ENCODE data around the gene PTPRD. TPM values are rescaled to one million over a fixed set of nuclear protein-coding genes. Genes with fewer than 3 reads are reported as not detected.

Gene PTPRD
- total RNA-seq, 1 experiment from 2014 or later: 69.6 TPM

- Mint-ChIP-seq H3K9me3 (no peaks in the 10 kb centered on the region), H3K4me3 (no peak overlapping the region), H3K36me3 (no peaks in the 10 kb centered on the region), H3K27me3 (ENCODE audit: low read depth) (no peaks in the 10 kb centered on the region), H3K4me1 (peaks cover 6% of the 10 kb centered on the region), H3K27ac (no peak overlapping the region)
- POLR2A ChIA-PET: no interaction called here
- DNase-seq (ENCODE audit: low spot score): no peak
- no peak for ATAC-seq
- CTCF ChIA-PET: no interaction called here
- TF ChIP-seq MYBL2 (CRISPR knock-in tag; IDR thresholded peaks at IDR 0.05) (no peak), ZNF121 (CRISPR knock-in tag; IDR thresholded peaks at IDR 0.05) (no peak), FOXK1 (CRISPR knock-in tag; IDR thresholded peaks at IDR 0.05) (no peak)
- TF ChIP-seq, protein P1, sequence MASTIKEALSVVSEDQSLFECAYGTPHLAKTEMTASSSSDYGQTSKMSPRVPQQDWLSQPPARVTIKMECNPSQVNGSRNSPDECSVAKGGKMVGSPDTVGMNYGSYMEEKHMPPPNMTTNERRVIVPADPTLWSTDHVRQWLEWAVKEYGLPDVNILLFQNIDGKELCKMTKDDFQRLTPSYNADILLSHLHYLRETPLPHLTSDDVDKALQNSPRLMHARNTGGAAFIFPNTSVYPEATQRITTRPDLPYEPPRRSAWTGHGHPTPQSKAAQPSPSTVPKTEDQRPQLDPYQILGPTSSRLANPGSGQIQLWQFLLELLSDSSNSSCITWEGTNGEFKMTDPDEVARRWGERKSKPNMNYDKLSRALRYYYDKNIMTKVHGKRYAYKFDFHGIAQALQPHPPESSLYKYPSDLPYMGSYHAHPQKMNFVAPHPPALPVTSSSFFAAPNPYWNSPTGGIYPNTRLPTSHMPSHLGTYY (CRISPR knock-in tag; IDR thresholded peaks at IDR 0.05): no peak
- TF ChIP-seq, protein P2, sequence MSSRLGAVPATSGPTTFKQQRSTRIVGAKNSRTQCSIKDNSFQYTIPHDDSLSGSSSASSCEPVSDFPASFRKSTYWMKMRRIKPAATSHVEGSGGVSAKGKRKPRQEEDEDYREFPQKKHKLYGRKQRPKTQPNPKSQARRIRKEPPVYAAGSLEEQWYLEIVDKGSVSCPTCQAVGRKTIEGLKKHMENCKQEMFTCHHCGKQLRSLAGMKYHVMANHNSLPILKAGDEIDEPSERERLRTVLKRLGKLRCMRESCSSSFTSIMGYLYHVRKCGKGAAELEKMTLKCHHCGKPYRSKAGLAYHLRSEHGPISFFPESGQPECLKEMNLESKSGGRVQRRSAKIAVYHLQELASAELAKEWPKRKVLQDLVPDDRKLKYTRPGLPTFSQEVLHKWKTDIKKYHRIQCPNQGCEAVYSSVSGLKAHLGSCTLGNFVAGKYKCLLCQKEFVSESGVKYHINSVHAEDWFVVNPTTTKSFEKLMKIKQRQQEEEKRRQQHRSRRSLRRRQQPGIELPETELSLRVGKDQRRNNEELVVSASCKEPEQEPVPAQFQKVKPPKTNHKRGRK (CRISPR knock-in tag; IDR thresholded peaks at IDR 0.05; ENCODE audit: borderline replicate concordance): no peak
Measured at GRCh38 chr9:8287501-8287900, 2325.3 kb downstream of the PTPRD start.

DNA sequence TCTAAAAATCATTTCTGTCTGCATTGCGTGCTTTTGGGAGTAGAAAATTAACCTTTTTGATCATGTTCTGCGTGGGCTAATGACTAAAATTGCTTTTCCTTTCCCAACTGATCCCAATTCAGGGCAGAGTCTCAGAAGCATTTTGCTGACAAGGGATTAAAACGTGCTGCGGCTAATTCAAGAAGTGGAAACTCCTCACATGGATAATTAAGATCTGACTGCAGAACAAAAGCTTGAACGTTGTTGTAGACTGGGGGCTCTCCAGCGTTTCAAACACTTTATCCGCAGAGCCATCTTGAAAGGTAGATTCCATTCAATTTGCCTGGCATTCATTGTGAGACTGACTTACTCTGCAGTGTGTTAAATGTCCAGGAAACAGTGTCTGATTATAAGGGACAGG, 2327.9 kb downstream of the PTPRD start:
- H3K4me3 Mint-ChIP-seq: no peak overlapping the region
- no peaks in the 10 kb centered on the region for H3K36me3 Mint-ChIP-seq
- H3K9me3 Mint-ChIP-seq: no peaks in the 10 kb centered on the region
- no peak for TF ChIP-seq ETV6 (CRISPR knock-in tag; IDR thresholded peaks at IDR 0.05)
- no peak for TF ChIP-seq GTF2I (CRISPR knock-in tag; conservative IDR thresholded peaks at IDR 0.05)
- TF ChIP-seq, protein P3, sequence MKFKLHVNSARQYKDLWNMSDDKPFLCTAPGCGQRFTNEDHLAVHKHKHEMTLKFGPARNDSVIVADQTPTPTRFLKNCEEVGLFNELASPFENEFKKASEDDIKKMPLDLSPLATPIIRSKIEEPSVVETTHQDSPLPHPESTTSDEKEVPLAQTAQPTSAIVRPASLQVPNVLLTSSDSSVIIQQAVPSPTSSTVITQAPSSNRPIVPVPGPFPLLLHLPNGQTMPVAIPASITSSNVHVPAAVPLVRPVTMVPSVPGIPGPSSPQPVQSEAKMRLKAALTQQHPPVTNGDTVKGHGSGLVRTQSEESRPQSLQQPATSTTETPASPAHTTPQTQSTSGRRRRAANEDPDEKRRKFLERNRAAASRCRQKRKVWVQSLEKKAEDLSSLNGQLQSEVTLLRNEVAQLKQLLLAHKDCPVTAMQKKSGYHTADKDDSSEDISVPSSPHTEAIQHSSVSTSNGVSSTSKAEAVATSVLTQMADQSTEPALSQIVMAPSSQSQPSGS (CRISPR knock-in tag; IDR thresholded peaks at IDR 0.05; ENCODE audit: borderline replicate concordance, low read depth): no peak
- TF ChIP-seq ZNF396 (CRISPR knock-in tag; IDR thresholded peaks at IDR 0.05; ENCODE audit: borderline replicate concordance): no peak
- no peak for TF ChIP-seq JAZF1 (CRISPR knock-in tag; IDR thresholded peaks at IDR 0.05)
- TF ChIP-seq PRRX2 (CRISPR knock-in tag; IDR thresholded peaks at IDR 0.05): no peak
- TF ChIP-seq MXD4 (CRISPR knock-in tag; IDR thresholded peaks at IDR 0.05; ENCODE audit: borderline replicate concordance): no peak
- no peak for TF ChIP-seq TEAD4 (CRISPR knock-in tag; IDR thresholded peaks at IDR 0.05)
- TF ChIP-seq, protein P2 (CRISPR knock-in tag; IDR thresholded peaks at IDR 0.05; ENCODE audit: borderline replicate concordance): no peak
- TF ChIP-seq FOXJ3 (CRISPR knock-in tag; IDR thresholded peaks at IDR 0.05; ENCODE audit: borderline replicate concordance): no peak
- TF ChIP-seq AR (CRISPR knock-in tag; IDR thresholded peaks at IDR 0.05): no peak
- no peak for TF ChIP-seq SP1 (CRISPR knock-in tag; conservative IDR thresholded peaks at IDR 0.05)
- TF ChIP-seq, protein P4, sequence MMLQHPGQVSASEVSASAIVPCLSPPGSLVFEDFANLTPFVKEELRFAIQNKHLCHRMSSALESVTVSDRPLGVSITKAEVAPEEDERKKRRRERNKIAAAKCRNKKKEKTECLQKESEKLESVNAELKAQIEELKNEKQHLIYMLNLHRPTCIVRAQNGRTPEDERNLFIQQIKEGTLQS (CRISPR knock-in tag; conservative IDR thresholded peaks at IDR 0.05): no peak
- TF ChIP-seq, protein P5, sequence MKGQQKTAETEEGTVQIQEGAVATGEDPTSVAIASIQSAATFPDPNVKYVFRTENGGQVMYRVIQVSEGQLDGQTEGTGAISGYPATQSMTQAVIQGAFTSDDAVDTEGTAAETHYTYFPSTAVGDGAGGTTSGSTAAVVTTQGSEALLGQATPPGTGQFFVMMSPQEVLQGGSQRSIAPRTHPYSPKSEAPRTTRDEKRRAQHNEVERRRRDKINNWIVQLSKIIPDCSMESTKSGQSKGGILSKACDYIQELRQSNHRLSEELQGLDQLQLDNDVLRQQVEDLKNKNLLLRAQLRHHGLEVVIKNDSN (CRISPR knock-in tag; IDR thresholded peaks at IDR 0.05): no peak
- no peak for TF ChIP-seq FOXP1 (CRISPR knock-in tag; IDR thresholded peaks at IDR 0.05; ENCODE audit: borderline replicate concordance)
- TF ChIP-seq NFYB (CRISPR knock-in tag; conservative IDR thresholded peaks at IDR 0.05; ENCODE audit: low read depth): no peak
- no peak for TF ChIP-seq SMAD4 (CRISPR knock-in tag; IDR thresholded peaks at IDR 0.05)
- TF ChIP-seq HMGA2 (CRISPR knock-in tag; IDR thresholded peaks at IDR 0.05): no peak
- TF ChIP-seq, protein P6, sequence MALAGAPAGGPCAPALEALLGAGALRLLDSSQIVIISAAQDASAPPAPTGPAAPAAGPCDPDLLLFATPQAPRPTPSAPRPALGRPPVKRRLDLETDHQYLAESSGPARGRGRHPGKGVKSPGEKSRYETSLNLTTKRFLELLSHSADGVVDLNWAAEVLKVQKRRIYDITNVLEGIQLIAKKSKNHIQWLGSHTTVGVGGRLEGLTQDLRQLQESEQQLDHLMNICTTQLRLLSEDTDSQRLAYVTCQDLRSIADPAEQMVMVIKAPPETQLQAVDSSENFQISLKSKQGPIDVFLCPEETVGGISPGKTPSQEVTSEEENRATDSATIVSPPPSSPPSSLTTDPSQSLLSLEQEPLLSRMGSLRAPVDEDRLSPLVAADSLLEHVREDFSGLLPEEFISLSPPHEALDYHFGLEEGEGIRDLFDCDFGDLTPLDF (CRISPR knock-in tag; IDR thresholded peaks at IDR 0.05): no peak
- H3K4me1 Mint-ChIP-seq: peaks cover 8% of the 10 kb centered on the region
- ChIA-PET CTCF (no interaction called here), POLR2A (no interaction called here)
- ATAC-seq (no peak), DNase-seq (ENCODE audit: low spot score) (no peak)
- no peak overlapping the region for H3K27ac Mint-ChIP-seq
- no peaks in the 10 kb centered on the region for H3K27me3 Mint-ChIP-seq (ENCODE audit: low read depth)
